GM19395 (cell line): ENCODE results near the gene ELMOD1.

Experiments used
- ATAC-seq: cut with Tn5 transposase; IDR thresholded peaks from one replicate; pipeline ENCODE4 v1.9.1; 2021; ENCODE audit warnings: mild to moderate bottlenecking, moderate library complexity; ENCODE audit not compliant: unreplicated experiment

The ELMOD1 gene

DNA sequence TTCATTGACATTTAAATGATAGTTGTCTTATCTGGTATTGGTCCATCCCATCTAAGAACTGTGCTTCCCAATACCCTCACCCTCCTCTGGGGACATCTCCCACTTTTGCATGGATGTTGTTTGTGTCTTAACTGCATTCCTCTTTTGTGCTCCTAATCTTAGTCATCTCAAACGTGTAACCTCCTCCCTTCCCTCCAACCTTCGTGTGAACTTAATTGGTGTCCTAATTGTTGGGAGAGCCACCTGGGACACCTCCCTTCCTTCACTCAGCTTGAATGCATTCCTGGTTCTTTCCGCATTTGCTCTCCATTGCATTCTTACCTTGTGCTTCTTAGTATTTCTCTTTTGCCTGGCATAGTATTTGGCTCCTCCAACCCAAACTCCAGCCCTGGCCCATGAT, 9.8 kb upstream of the ELMOD1 start:
- no peak for ATAC-seq

DNA sequence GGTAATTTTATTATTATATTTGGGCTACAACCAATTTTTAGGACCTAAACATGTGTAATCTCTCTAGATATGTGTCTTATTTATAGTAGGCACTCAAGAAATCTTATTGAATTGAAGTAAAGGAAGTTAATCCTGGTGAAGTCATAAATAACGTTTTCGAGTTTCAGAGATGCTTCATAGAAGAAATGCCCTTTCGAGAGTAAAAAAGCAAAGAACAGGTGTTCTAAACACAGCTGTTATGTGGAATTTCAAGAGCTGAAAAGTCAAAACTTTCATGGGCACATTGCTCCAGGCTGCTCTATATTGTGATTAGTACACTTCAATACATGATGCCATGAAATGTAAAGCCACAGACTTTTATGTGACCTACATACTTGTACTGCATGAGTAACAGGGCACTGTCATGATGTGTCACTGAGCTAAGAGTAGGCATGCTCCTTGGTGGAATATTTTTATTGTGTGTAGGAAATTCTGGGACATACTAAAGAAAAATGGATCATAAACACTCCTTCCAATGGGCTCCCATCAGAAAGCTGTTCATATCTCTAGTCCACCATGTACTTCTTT, 7.2 kb upstream of the ELMOD1 start:
- no peak for ATAC-seq

DNA sequence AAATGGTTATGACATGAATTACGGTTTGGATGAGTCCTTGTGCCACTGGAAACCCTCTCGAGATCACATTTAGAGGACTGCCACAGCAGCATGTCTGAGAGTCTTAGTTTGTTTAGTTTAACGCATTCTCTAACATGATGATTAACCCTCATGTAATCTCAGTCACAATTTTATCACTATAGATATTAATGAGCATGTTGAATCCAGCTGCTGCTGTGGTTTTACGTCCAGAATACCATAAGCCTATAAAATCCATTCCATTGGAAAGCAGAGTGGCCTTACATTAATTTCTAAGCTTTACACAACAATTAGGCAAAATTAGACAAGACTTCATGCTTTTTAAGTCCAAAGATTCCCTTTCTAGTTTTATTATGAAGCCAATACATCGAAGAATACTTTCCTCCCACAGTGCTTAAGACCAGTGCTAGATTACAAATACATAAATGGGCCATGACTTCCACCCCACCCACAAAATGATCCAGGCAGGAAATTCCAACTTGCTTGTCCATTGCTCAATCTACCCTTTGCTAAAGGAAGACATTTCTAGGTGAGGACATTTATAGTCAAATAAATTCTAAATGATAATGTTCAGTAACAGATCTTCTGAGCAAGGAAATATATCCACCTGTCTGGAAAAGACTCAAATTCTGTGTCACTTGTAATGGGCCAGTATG, 3.5 kb upstream of the ELMOD1 start:
- ATAC-seq, result no peak

DNA sequence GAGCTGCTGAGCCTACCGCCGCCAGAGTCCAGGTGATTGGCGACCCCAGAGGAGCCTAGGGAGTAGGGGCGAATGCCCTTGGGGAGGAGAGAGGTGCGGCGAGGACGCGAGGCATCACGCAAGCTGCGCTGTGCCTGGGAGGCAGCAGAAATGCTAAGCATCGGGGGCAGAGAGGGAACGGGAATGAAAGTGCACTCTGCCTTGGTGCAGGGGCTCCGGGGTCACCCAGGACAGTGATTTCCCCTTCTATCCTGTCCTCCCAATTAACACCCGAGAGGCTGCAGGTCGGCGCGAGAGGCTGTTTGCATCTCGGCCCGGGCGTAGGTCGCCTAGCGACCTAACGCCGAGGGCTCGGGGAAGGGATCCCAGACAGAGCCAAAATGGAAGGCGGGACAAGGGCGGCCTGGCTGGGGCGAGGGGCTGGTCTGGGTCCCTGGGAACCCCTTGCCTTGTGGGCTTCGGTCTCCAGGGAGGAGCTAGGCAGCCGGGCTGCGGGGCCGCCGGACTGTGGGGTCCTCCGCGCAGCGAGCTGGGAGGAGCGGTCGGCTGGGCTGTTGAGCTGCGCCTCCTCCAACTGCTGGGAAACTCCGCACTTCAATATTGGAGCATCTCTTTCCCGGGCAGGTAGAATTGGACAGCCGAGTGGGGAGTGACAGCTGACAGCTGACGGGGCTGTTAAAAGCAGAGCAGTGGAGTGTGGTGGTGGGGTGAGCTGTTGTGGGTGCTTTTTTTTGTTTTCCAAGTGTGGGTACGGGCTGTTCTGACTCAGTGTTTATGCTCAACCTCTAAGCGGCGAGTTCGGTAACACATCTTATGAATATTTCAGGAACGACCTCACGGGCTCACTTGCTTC, 657 bp downstream of the ELMOD1 start:
- ATAC-seq, result peak; percentile 54

DNA sequence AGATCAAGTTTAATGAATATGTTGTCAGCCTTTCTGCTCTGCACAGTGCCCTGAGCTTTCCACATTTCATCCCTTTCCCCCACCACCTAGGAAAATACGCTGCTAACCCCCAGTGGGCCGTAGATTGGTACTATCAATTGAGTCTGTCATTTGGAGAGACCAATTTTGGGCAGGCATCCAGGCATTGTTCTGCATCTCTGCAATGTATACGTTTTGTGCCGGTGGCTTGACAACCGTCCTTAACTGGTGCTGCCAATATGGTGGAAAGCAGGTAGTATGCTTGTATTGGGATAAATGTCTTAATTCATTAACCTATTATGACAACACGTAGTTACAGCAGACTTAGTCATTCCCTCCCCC, 1.3 kb downstream of the ELMOD1 start:
- ATAC-seq, result no peak

DNA sequence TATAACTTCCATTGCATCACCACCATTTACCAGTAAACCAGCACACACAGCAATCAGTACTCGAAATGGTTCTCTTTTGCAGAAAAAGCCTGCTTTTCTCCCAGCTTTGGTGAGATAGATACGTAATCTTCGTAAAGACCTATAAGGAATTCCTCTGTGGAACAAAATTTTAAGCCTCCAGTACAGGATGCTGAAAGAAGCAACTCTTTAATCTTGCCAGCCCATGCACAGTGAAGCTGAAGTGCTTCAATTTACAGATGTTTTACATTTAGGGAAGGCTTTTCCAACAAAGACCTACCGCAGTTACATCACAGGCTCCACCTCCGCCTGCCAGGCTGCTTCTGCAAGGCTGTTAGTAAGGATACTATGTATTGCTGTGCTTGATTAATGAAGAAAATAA, 1.9 kb downstream of the ELMOD1 start:
- ATAC-seq, result no peak

DNA sequence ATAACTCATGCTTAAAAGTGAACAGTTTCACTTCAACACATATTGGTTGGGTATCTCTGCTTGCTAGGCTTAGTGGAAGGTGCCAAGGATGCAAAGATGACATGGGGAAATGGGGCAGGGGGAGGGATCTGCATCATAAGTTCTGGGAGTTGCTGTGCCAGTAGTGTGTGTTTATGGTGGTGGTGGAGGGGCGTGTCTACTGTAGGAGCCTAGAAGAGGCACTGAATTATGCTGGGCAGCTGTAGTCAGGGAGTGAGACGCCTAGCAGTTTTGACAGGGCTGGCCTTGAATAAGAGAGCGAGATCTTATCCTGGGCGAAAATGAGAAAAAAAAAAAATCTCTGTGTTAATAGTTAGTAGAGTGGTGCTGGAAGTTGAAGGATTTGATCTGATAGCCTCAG, 3.0 kb downstream of the ELMOD1 start:
- ATAC-seq, result no peak

DNA sequence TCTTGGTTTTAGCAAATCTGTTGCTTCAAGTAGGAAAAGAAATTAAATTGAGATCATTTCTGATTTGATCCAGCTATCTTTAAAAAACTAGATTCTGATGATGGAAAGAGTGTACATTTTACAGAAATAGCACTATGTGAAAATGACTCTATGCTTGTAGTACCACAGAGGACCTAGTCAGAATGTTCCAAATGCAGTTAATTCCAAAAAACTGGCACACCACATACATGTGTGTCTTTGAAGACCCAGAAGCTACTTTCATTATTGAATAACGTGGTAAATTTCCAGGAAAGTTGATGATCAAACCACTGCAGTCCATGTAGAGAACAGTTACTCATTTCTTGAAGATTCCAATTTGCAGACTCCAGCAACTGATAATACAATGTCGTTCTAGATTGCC, 3.8 kb downstream of the ELMOD1 start:
- no peak for ATAC-seq

DNA sequence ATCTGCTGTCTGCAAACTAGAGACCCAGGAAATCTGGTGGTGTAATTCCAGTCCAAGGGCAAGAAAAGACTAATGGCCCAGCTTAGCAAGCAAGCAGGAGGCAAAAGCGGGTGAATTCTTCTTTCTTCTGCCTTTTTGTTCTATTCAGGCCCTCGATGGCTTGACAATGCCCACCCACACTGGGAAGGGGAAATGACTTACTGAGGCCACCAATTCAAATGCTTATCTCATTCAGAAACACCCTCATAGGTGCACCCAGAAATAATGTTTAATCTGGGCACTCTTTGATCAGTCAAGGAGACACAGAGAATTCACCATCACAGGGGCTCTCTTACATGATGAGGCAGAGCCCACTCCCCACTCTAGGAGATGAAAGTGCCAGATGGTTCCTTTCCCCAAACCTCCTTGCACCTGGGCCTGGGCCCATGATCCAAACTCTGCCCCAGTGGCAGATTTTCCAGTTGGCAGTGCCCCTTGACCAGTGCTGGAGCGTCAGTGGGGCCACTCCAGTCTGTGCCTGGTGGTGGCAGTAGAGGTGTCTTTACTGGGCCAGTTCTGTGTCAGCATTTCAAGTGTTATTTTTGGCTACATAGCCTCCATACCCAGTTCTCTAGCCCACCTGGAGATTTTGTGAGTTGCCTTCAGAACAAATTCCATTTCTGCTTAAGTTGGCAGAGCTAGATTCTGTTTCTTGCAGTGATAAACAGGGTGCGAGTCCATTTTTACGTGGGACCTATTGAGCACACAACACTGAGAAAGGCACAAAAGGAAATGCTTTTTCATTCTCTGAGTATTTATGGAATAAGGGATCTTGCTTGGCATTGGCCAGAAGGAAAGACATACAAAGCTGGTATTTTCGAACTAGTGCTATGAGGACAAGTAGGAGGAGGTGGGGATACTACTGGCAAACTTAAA, 7.5 kb downstream of the ELMOD1 start:
- ATAC-seq, result peak; percentile 68

DNA sequence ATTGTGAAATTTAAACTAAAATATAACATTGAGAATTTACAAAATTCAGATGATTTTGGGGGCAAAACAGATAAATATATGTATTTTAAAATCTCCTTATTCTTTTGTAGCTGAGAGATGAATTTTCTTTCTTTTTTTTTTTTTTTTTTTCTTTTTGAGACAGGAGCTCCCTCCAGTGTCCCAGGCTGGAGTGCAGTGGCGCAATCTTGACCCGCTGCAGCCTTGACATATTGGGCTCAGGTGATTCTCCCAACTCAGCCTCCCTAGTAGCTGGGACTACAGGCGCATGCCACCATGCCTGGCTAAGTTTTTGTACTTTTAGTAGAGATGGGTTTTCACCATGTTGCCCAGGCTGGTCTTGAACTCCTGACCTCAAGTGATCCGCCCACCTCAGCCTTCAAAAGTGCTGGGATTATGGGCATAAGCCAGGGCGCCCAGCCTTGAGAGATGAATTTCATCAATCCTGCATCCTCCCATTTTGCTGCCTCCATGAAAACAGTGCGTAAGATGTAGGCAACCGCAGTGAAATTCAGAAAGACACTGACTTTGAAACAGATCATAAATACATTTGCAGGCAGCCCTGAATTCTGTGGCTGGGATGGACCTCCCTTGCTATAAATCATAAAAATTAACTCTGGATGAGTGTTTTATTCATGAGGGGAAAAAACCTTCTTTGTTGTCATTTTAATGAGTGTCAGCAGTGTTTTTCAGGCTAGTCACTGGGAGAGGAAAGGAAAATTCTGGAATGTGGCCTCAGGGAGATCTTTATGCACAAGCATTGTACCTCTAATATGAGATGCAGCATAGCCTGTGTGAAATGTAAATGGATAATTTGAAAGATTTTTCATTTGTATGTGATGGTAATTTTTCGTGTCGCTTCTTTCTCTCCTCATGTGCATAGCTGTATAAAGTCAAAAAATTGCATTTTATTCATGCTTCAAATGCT, 14.4 kb downstream of the ELMOD1 start:
- no peak for ATAC-seq

DNA sequence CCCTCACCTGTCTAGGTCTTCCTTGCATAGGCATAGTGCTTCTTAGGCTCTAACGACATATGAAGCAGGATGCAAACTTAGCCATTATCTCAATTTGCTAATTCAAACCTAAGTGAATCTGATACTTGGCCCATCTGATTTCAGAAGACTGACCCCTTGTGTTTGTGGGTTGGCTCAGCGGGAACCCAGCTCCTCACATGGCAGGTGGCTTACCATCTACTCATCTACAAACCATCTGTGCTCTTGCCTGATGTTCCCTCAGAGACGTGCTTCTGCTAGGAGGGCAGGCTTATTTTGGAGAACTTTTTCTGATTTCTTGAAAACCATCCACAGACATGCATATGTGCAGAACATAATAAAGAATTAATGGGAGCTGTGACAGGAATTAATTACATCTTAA, 15.2 kb downstream of the ELMOD1 start:
- no peak for ATAC-seq

DNA sequence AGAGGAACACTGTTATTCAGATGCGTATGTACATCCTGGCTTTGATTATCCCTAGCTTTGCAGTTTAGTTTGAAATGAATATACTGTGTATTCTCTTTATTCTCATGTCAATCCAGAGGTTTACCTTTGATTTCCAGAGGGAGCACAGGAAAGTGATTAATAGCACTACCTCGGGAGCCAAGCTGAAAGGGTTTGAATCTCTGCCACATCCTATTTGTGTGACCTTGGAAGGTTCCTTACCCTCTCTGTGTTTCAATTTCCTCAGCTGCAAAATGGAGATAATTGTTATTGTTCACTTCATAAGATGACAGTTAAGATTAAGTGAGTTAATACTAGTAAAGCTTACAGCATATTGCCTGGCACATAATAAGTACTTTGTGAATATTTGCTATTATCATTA, 17.9 kb downstream of the ELMOD1 start:
- ATAC-seq, result no peak

DNA sequence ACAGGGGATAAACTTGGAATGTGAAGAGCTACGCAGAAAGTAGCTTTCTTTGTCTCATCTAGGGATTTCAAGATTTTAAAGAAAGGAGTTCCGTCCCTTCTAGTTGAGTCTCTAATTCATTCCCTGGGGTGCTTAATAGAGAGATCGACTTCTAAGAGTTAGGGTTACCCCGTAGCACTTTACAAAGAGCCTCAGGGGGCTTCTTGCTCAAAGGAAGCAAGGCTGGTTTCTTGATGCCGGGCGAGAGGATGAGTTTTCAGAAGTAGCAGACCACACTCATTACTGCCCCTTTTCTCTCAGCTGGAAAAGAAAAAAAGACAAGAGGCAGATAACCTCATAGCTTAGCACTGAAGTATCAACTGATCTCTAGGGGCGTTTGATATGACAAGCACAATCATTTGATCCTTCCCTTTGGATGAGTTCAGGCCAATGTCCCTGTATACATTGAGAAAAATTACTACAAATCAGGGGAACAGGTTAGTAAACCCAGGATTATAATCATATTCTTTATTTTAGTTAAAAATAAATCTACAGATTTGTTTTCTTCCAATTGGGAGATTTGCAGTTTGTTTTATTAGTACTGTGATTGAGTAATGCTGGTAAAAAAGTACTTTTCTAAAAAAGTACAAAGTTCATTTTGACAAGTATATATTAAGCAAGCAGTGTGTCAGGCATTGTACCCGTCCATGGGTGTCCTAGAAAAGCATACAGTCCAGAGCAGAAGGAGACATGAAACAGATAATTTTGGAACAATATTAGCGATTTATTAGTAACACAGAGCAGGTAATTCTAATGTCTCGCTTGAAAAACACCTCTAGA, 18.7 kb downstream of the ELMOD1 start:
- ATAC-seq, result no peak

DNA sequence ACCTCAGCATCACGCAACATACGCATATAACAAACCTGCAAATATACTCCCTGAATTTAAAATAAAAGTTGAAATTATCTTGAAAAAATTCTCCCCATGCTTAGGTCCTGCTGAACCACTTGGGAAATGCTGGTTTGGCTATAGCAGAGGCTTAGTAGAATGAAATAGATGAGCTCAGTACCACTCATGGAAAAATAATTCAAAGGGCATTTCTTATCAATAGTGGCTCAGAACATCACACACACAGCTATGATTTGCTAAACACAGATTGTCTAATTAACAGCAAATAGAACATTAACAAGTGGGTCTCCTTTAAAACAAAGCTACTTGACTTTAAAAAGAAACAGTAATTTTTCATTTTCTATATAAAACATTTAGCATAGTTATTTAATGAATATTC, 21.5 kb downstream of the ELMOD1 start:
- no peak for ATAC-seq

DNA sequence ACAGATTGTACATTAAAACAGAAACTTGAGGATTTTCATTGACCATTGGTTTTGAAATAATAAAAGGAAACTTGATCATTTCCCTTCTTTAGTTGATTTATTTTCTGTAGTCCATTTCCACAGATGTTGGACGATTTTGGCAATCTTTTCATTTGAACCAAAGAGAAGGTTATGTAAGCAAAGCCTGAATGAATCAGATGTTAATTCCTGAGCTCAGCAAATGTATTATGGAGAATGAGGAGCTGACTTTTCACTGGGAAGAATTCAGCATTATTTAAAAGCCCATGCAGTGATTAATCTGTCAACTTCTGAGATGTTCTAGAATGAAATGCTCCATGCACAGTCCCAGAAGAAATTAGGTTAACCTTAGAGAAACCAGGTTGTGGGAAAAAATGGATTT, 29.0 kb downstream of the ELMOD1 start:
- ATAC-seq, result no peak

DNA sequence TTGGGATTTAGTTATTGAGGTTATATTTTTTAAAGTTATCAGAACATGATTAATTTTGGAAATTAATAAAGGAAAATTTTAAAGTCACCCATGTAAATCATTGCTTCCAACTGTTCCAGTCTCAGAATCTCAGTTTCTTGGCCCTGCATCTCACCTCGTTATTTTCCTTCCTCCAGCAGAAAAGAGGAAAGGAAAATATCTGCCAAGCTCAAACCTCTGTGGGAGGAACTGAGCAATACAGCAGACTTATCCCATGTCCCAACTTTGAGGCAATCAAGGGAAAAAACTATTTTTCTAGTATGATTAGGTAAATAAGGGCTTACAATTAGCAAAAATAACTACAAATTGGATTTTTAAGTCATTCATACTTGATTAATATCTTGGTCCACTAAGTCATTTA, 30.1 kb downstream of the ELMOD1 start:
- no peak for ATAC-seq

DNA sequence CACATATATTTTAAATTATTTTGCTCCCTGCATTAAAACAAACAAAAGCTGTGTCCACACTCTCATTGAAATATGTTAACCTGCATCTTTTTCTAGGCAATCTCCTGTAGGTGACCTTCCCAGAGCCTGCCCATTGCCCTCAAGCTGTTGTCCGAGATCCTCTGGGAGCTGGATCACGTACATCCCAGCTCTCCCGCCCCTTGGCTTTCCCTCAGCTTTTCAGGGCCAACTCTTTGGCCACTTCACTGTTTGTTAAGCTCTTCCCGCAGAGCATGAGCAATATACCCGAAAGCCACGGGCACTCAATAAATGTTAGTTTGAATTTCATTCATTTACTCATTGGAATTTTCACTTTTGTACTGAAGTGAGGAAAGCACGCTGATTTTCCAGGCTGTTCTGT, 32.2 kb downstream of the ELMOD1 start:
- no peak for ATAC-seq

DNA sequence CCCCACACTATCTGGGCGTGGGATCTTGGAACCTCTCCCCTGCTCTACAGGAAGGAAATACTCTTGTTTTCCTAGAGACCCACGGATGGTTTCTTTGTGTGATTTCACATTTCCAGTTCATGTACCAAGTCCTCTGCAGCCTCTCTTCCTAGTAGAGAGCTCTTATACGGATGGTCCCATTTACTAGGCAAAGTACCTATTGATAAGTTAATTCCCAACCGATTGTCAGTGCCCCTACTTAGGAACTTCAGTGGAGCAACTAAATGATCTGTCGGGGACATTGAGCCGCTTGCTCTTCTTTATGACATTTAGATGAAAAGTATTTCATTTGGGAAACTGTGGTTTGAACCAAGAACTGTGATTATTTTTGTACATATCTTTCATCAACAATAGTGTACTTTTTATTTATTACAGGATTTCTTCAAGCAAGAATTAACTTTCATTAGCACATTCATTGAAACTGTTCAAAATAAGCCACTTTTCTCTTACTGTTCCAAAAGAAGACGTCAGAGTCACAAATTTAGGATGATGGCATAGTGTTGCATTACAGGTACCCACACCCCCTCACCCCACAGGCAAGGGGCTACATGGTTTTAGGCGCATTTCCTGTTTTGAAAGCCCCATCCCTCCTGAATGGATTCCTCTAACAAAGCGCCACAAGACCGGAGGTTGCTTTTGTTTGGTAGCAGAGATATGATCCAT, 34.2 kb downstream of the ELMOD1 start:
- no peak for ATAC-seq

DNA sequence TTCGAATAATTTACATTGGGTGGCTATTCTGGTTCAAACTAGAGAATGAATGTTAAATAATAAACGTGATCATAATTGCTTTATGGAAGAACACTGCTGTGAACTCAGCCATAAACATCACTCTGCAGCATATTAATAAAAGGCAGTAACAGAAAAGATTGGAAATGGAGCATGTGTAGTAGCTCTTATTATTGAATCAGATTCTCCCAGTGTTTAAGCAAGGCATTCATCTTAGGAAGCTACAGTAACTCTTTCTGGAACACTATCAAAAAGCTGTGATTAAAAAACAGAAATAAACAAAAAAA, 34.7 kb downstream of the ELMOD1 start:
- ATAC-seq, result no peak
